Muscle layer of colon (tissue), 2 donors: ENCODE measurements around the gene PCIF1.

Source experiments
- H3K27ac ChIP-seq: one replicate; pipeline ENCODE4 v1.7.0; 2013; ENCODE audit warnings: low read depth, mild to moderate bottlenecking, low read length, moderate library complexity
- H3K27me3 ChIP-seq, 2 donors: one replicate each; pipeline ENCODE4 v1.7.0; 2013; ENCODE audit warnings: low read length in 2 of 2, mild to moderate bottlenecking in 2 of 2; ENCODE audit not compliant: insufficient read depth in 2 of 2, control insufficient read depth in 1 of 2
- H3K36me3 ChIP-seq: one replicate; pipeline ENCODE4 v1.7.0; 2013; ENCODE audit warnings: mild to moderate bottlenecking, low read length; ENCODE audit not compliant: insufficient read depth
- H3K4me1 ChIP-seq: one replicate; pipeline ENCODE4 v1.7.0; 2013; ENCODE audit warnings: mild to moderate bottlenecking, low read length; ENCODE audit not compliant: insufficient read depth
- H3K4me3 ChIP-seq, 2 donors: one replicate each; pipeline ENCODE4 v1.7.0; 2013; ENCODE audit warnings: low read length in 2 of 2, low read depth in 1 of 2, mild to moderate bottlenecking in 1 of 2, moderate library complexity in 1 of 2
- H3K9ac ChIP-seq: one replicate; pipeline ENCODE4 v1.7.0; 2013; ENCODE audit warnings: low read length
- H3K9me3 ChIP-seq: one replicate; pipeline ENCODE4 v1.7.0; 2013; ENCODE audit warnings: mild to moderate bottlenecking, low read length
- donor health status: abdominal sarcoma.
- donor health status: Adenocarcinoma of cecum.

The PCIF1 gene

GRCh38 chr20:45933266-45934045 lies 1.0 kb upstream of the PCIF1 start:
- Histone ChIP-seq H3K27ac (peak overlapping the region; percentile 99), H3K36me3 (peaks cover 17% of the 10 kb centered on the region), H3K27me3 (no peaks in the 10 kb centered on the region), H3K4me3 (peak overlapping the region; percentile 87 to 96), H3K4me1 (peaks cover 8% of the 10 kb centered on the region), H3K9ac (peak overlapping the region; percentile 71), H3K9me3 (no peaks in the 10 kb centered on the region)

DNA sequence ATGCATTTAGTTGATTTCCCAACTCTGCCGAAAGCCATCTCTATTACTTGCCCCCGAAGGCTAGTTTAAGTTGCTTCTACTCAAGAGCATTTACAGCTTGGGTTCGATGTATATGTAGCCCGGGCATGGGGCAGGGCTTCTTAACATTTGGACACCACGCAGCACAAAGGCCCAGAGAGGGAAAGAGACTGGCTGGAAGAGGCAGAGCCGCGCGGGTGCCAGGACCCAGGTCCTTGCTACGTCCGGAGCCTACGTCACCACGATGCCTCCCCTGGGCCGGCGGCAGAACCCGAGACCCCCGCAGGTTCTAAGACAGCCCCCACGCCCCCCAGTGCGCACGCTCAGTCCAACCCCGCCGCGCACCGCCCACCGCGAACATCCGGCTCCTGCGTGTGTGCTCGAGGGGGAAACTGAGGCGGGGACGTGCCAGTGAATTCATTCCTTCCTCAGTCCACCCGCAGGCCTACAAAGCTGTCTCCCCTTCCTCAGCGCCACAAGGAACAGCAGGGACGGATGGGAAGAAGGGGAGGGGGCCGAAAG lies 367 bp upstream of the PCIF1 start:
- H3K27ac ChIP-seq = peak overlapping the region; percentile 99
- H3K9me3 ChIP-seq = no peaks in the 10 kb centered on the region
- peaks cover 8% of the 10 kb centered on the region for H3K4me1 ChIP-seq
- peak overlapping the region; percentile 87 to 96 for H3K4me3 ChIP-seq
- no peaks in the 10 kb centered on the region for H3K27me3 ChIP-seq
- peak overlapping the region; percentile 71 for H3K9ac ChIP-seq
- H3K36me3 ChIP-seq = peaks cover 24% of the 10 kb centered on the region

DNA sequence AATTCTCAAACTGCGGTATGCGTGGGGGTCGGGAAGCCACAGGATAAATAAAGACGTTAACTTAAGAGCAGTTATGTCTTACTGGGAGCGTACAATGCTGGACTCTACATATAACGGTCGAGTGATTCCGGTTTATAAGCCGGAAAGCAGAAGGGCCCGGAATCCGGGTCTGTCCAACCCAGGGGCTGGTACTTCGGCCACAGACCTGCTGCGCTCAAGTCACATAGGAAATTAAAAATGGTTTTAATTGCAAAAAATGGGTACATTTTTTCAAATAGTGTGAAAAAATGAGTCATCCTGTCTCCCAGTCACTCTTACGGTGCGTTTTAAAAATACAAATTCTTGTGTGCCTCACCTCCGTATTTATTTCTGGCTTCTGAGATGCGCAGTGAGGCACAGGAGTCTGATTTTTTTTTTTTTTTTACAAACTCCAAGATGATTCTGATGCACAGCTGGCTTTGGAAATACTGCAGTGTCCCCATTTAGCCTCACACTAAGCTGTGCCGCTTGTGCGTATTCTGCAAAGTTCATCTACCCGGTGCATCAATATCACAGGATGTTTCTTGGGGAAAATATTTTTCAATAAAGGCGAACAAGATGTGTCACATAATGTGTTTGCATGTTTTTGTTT lies 1.0 kb downstream of the PCIF1 start:
- Histone ChIP-seq H3K27me3 (no peaks in the 10 kb centered on the region), H3K9me3 (no peaks in the 10 kb centered on the region), H3K36me3 (peaks cover 38% of the 10 kb centered on the region), H3K27ac (peak overlapping the region; percentile 52), H3K4me1 (peaks cover 8% of the 10 kb centered on the region), H3K4me3 (peak overlapping the region; percentile 57 to 97), H3K9ac (peak overlapping the region; percentile 91)

DNA sequence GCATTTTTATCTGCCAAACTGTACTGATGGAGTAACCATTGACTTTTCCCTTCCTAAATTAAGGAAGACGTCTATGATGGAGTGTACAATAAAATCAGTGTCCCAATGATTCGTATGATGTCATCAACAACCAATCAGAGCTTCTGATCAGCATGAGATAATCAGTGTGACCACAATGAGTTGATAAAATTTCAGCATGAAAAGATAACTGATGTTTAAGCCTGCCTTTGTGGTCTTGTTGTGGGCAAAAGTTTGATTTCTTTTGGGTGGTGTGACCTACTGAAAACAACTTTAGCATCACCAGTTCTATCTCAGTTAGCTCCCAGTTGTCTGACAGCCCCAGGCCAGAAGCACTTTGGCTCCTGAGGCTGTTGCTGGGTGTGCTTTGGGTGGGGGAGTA lies 3.3 kb downstream of the PCIF1 start:
- no peaks in the 10 kb centered on the region for H3K27me3 ChIP-seq
- H3K4me1 ChIP-seq = peaks cover 8% of the 10 kb centered on the region
- no peak overlapping the region for H3K4me3 ChIP-seq
- H3K36me3 ChIP-seq = peaks cover 49% of the 10 kb centered on the region
- no peak overlapping the region for H3K9ac ChIP-seq
- no peaks in the 10 kb centered on the region for H3K9me3 ChIP-seq
- no peak overlapping the region for H3K27ac ChIP-seq

- no peaks in the 10 kb centered on the region for H3K9me3 ChIP-seq
- H3K4me1 ChIP-seq = no peaks in the 10 kb centered on the region
- no peak overlapping the region for H3K9ac ChIP-seq
- no peak overlapping the region for H3K4me3 ChIP-seq
- H3K27me3 ChIP-seq = no peaks in the 10 kb centered on the region
- no peak overlapping the region for H3K27ac ChIP-seq
- H3K36me3 ChIP-seq = peaks cover 61% of the 10 kb centered on the region
Measured at GRCh38 chr20:45938727-45939438, 4.4 kb downstream of the PCIF1 start.

DNA sequence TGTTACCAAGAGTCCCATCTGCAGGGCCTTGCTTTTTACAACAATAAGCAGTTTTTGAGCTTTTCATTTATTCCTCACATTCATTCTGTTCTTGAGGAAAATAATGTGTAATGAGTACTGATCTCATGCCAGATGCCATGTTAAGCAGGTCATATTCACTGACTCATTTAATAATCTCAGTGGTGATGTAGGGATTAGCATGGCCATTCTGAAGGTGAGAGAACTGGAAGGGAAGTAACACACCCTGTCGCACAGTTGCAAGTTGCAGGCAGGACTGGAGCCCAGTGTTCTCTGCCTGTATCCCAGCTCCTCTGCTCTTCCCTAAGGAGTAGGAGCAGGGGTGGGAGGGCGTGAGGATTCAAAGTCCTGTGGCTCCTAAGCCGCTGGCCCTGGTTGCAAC lies 5.6 kb downstream of the PCIF1 start:
- H3K27ac ChIP-seq = no peak overlapping the region
- H3K9ac ChIP-seq = no peak overlapping the region
- H3K4me1 ChIP-seq = no peaks in the 10 kb centered on the region
- peaks cover 72% of the 10 kb centered on the region for H3K36me3 ChIP-seq
- H3K27me3 ChIP-seq = no peaks in the 10 kb centered on the region
- H3K9me3 ChIP-seq = no peaks in the 10 kb centered on the region
- H3K4me3 ChIP-seq = no peak overlapping the region

DNA sequence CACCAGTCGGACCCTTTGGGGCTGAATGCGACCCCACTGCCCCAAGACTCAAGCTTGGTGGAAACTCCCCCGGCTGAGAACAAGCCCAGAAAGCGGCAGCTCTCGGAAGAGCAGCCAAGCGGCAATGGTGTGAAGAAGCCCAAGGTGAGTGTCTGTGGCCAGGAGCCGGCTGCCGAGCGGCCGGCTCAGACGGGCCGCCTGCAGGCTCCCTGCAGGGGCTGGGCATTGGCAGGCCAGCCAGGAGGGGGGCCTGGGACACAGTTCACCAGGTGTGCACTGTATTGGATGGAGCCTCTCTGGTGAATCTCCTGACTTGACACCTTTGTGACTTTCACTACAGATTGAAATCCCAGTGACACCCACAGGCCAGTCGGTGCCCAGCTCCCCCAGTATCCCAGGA lies 6.0 kb downstream of the PCIF1 start:
- peaks cover 76% of the 10 kb centered on the region for H3K36me3 ChIP-seq
- H3K4me3 ChIP-seq = no peak overlapping the region
- no peak overlapping the region for H3K9ac ChIP-seq
- H3K4me1 ChIP-seq = no peaks in the 10 kb centered on the region
- H3K9me3 ChIP-seq = no peaks in the 10 kb centered on the region
- no peak overlapping the region for H3K27ac ChIP-seq
- no peaks in the 10 kb centered on the region for H3K27me3 ChIP-seq

- H3K36me3 ChIP-seq = peaks cover 89% of the 10 kb centered on the region
- H3K27me3 ChIP-seq = no peaks in the 10 kb centered on the region
- H3K4me1 ChIP-seq = no peaks in the 10 kb centered on the region
- no peak overlapping the region for H3K9ac ChIP-seq
- no peaks in the 10 kb centered on the region for H3K9me3 ChIP-seq
- H3K27ac ChIP-seq = no peak overlapping the region
- H3K4me3 ChIP-seq = no peak overlapping the region
Measured at GRCh38 chr20:45943613-45944012, 9.1 kb downstream of the PCIF1 start.

GRCh38 chr20:45944151-45944964 lies 9.9 kb downstream of the PCIF1 start:
- Histone ChIP-seq H3K27ac (no peak overlapping the region), H3K4me3 (no peak overlapping the region), H3K9me3 (no peaks in the 10 kb centered on the region), H3K9ac (no peak overlapping the region), H3K36me3 (peaks cover 89% of the 10 kb centered on the region), H3K4me1 (no peaks in the 10 kb centered on the region), H3K27me3 (no peaks in the 10 kb centered on the region)

DNA sequence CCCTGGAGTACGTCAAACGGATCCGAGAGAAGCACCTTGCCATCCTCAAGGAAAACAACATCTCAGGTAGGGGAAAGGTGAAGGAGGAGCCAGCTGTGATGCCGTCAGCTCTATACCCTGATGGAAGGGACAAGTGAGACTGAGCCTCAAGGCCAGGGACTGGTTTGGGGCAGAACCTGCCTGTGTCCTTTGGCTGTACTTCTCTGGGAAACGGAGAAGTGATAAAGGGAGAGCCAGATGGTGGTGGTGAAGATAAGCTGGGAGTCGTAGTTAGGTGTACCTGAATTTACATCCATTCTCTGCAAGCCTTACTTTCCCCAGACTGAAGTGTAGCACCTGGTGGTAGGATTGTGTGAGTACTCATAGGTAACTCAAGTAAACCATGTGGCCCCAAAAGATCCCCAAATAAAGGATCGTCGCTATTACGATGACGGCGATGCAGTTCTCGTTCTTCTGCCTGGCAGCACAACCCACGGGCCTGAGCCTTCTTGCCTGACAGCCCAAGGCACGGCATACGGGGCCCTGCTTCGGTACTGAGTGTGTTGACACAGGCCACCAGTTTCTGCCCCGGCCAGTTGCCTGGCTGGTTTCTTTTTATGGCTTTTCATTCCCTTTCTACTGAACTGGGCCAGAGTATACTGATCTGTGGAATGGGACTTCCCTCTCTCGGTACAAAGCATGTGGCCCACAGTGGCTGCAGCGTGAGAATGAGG lies 10.6 kb downstream of the PCIF1 start:
- Histone ChIP-seq H3K36me3 (peaks cover 89% of the 10 kb centered on the region), H3K27me3 (no peaks in the 10 kb centered on the region), H3K4me3 (no peak overlapping the region), H3K9me3 (no peaks in the 10 kb centered on the region), H3K9ac (no peak overlapping the region), H3K4me1 (no peaks in the 10 kb centered on the region), H3K27ac (no peak overlapping the region)
